Measurements from ENCODE around the gene NFIA. TPM values are rescaled to one million over a fixed set of nuclear protein-coding genes. Genes with fewer than 3 reads are reported as not detected.
A peak's percentile ranks its signal among the peaks of the same experiment; 100 is the strongest.

Gene NFIA
- polyA plus RNA-seq, 1 donor (not counting 4 experiments of a cell fraction or from before 2014, with no cell fraction given): 14.7 TPM

DNA sequence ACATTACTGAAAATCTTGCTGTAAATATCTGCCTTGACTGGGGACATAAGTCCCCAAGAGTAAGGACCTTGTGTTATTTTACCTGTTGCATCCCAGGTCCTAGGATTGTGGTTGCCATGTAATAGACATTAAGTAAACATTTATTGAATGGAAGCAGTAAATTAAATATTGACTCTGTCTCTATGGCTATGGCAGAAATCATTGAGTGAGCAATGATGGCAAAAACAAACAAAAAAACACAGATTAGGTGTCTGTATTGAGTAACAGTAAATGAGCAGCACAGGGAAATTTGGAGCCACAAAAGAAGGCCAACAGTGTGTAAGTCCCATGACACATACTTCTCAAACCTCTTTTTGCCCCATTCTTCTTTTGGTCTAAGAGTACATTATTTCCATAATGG, 240.4 kb downstream of the NFIA start:
- no peak for TF ChIP-seq EZH2 (IDR thresholded peaks at IDR 0.05; ENCODE audit: low read length)
- TF ChIP-seq CTCF (optimal IDR thresholded peaks at IDR 0.05 in 1 of 3, IDR thresholded peaks at IDR 0.05 in 1 of 3, conservative IDR thresholded peaks at IDR 0.05 in 1 of 3; ENCODE audit: extremely low read depth in 1 of 3, insufficient read depth in 2 of 3, low read length in 3 of 3): no peak
- H3K36me3 ChIP-seq (ENCODE audit: control insufficient read depth in 2 of 2, extremely low read depth in 1 of 2, insufficient read depth in 2 of 2, low read length in 2 of 2): no peaks in the 10 kb centered on the region
- H3K4me2 ChIP-seq (ENCODE audit: control insufficient read depth, extremely low read depth, insufficient read depth, low read depth, low read length): peak overlapping the region; percentile 94
- peaks cover 2% of the 10 kb centered on the region for H3K79me2 ChIP-seq (ENCODE audit: control insufficient read depth, insufficient read depth, low read length)
- H3K9me1 ChIP-seq (ENCODE audit: control insufficient read depth, extremely low read depth, insufficient read depth, low read length): no peaks in the 10 kb centered on the region
- H3K4me1 ChIP-seq (ENCODE audit: control insufficient read depth, extremely low read depth, insufficient read depth, low read length): peaks cover 68% of the 10 kb centered on the region
- FAIRE-seq: no peak
- dilution Hi-C loops (cut with MboI; ENCODE audit: extremely low pct_ligation_motif_present, low sequenced_read_pairs): no loop called here
- no peaks in the 10 kb centered on the region for H3K27me3 ChIP-seq (ENCODE audit: control insufficient read depth, extremely low read depth, insufficient read depth, low read length)
- H3K9me3 ChIP-seq (ENCODE audit: control insufficient read depth, low read depth, low read length): no peaks in the 10 kb centered on the region
- peak overlapping the region; percentile 89 for H3K9ac ChIP-seq (ENCODE audit: control insufficient read depth, extremely low read depth, insufficient read depth, low read length)
- H2AFZ ChIP-seq (ENCODE audit: control insufficient read depth, low read length): no peak overlapping the region
- H3K4me3 ChIP-seq (ENCODE audit: control insufficient read depth in 2 of 3, extremely low read depth in 1 of 3, insufficient read depth in 2 of 3, low read depth in 1 of 3, low read length in 3 of 3): peak overlapping the region in 1 of 3 experiments; percentile 51
- no peaks in the 10 kb centered on the region for H4K20me1 ChIP-seq (ENCODE audit: control insufficient read depth, extremely low read depth, insufficient read depth, low read length)
- H3K27ac ChIP-seq (ENCODE audit: control insufficient read depth, insufficient read depth, low read length): peak overlapping the region; percentile 100
- no peak for DNase-seq (ENCODE audit: low read depth, low spot score)

DNA sequence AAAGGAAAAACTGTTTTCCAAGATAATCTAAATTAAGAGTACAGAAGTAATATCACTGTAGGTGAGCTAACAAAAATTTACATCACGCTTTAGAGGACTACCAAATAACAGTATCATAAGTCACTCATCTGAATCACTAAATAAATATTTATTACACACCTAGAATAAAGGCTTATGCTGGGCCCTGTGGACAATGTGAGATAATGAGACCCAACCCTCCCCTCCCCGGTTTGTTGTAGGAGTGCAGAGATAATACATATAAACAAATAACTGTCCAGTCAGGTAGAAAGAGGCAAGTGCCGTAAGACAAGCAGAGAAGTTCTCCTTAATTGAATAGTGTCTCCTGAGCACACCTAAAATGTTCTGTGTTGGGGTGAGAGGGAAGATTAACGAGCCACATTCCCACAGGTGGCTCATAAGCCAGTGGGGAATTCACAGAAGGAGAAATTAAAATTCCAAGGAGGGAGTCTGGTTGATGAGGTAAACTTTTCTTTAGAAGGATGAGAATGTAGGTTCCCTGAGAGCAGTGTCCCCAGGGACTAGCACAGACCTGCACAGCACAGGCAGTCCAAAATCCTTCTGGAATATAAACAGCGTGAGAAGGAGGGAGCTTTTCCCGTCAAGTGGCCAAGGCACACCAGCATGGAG, 241.4 kb downstream of the NFIA start:
- Histone ChIP-seq H3K4me3 (ENCODE audit: control insufficient read depth in 2 of 3, extremely low read depth in 1 of 3, insufficient read depth in 2 of 3, low read depth in 1 of 3, low read length in 3 of 3) (peak overlapping the region in 2 of 3 experiments; percentile 38 to 52), H3K36me3 (ENCODE audit: control insufficient read depth in 2 of 2, extremely low read depth in 1 of 2, insufficient read depth in 2 of 2, low read length in 2 of 2) (no peaks in the 10 kb centered on the region)
- FAIRE-seq: peak; percentile 82

More for the DNA sequence above, 241.4 kb downstream of the NFIA start:
- peak overlapping the region; percentile 49 for H2AFZ ChIP-seq (ENCODE audit: control insufficient read depth, low read length)
- H3K9ac ChIP-seq (ENCODE audit: control insufficient read depth, extremely low read depth, insufficient read depth, low read length): peak overlapping the region; percentile 89
- H3K4me1 ChIP-seq (ENCODE audit: control insufficient read depth, extremely low read depth, insufficient read depth, low read length): peaks cover 58% of the 10 kb centered on the region
- peak overlapping the region; percentile 94 for H3K4me2 ChIP-seq (ENCODE audit: control insufficient read depth, extremely low read depth, insufficient read depth, low read depth, low read length)
- H3K27me3 ChIP-seq (ENCODE audit: control insufficient read depth, extremely low read depth, insufficient read depth, low read length): no peaks in the 10 kb centered on the region
- DNase-seq (ENCODE audit: low read depth, low spot score): no peak
- H3K27ac ChIP-seq (ENCODE audit: control insufficient read depth, insufficient read depth, low read length): peak overlapping the region; percentile 100
- peaks cover 4% of the 10 kb centered on the region for H3K79me2 ChIP-seq (ENCODE audit: control insufficient read depth, insufficient read depth, low read length)
- no peaks in the 10 kb centered on the region for H3K9me1 ChIP-seq (ENCODE audit: control insufficient read depth, extremely low read depth, insufficient read depth, low read length)
- dilution Hi-C loops (cut with MboI; ENCODE audit: extremely low pct_ligation_motif_present, low sequenced_read_pairs): no loop called here
- no peaks in the 10 kb centered on the region for H4K20me1 ChIP-seq (ENCODE audit: control insufficient read depth, extremely low read depth, insufficient read depth, low read length)
- TF ChIP-seq CTCF (optimal IDR thresholded peaks at IDR 0.05 in 1 of 3, IDR thresholded peaks at IDR 0.05 in 1 of 3, conservative IDR thresholded peaks at IDR 0.05 in 1 of 3; ENCODE audit: extremely low read depth in 1 of 3, insufficient read depth in 2 of 3, low read length in 3 of 3): no peak
- no peak for TF ChIP-seq EZH2 (IDR thresholded peaks at IDR 0.05; ENCODE audit: low read length)
- H3K9me3 ChIP-seq (ENCODE audit: control insufficient read depth, low read depth, low read length): no peaks in the 10 kb centered on the region
